CD4-positive, alpha-beta T cell treated with Interleukin-1 beta for 1 hour (primary cell): ENCODE results near the gene TRIM7.

ENCODE experiments used
- DNase-seq, 2 donors: peaks; one replicate each; pipeline ENCODE4 v3.0.0-alpha.2; 2020 to 2022

TRIM7 gene

DNA sequence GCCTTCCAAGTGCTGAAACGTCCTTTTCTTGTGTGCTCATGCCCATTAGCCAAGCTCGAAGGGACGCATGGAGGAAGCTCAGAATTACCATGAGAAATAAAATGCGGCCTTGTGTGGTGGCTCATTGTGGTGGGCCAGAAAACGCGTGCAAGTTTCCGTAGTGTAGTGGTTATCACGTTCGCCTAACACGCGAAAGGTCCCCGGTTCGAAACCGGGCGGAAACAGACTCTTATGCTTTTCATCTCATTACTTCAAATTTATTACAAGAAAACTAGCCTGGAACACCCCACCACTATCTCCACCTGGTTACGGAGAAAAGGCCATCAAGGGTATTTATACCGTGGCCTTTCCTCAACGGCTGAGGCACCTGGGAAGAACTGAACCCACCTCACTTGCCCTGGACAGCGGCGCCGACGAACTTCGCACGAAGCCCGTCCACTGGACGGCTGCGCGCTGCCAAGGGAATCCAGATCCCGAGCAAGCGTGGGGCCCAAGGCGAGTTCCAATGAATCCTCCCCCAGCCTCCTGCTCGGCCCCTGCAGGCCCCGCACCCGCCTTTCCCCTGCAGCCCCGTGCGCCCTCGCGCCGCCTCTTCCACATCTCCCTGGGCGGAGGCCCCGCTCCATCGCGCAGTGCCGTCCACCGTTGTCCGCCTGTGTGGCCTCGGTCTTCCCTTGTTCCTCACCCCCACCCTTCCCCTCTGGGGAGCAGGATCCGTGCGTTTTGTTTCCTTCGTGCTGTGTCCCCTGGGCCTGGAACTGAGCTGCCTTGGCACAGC, 35.3 kb downstream of the TRIM7 start:
- peak; percentile 55 to 76 for DNase-seq

- no peak for DNase-seq
These were observed 36.3 kb downstream of the TRIM7 start for GRCh38 chr5:181168595-181169118.

- peak in 1 of 2 donors; percentile 30 for DNase-seq
These were observed 37.0 kb downstream of the TRIM7 start for GRCh38 chr5:181167814-181168488.

DNA sequence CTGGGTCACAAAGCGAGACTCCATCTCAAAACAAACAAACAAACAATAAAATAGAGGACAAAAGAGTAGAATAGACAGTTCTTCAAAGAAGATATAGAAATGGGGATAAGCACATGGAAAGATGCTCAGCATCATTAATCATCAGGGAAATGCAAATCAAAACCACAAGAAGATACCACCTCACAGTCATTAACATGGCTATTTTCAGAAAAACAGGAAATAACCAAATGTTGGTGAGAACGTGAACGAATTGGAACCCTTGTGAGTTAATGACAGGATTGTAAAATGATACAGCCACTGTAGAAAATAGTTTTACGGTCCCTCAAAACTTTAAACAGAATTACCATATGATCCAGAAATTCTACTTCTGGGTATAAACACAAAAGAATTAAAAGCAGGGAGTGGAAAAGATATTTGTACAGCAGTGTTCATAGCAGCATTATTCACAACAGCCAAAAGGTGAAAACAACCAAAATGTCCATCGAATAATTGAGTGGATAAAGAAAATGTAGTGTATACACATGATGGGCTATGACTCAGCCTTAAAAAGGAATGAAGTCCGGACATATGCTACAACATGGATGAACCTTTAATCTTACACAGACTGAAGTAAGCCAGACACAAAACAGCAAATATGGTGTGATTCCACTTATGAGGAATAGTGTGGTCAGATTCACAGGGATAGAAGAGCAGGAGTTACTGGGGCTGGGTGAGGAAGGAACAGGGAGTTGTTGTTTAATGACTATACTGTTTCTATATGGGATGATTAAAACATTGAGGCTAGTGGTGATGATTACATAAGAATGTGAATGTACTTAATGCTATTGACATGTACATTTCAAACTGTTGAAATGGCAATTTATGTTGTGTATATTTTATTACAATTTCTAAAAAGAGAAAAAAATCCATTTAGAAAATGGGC, 37.9 kb downstream of the TRIM7 start:
- no peak for DNase-seq

- no peak for DNase-seq
These were observed 40.7 kb downstream of the TRIM7 start for GRCh38 chr5:181164076-181164952.

GRCh38 chr5:181163487-181164075, 41.4 kb downstream of the TRIM7 start:
- DNase-seq = no peak

DNA sequence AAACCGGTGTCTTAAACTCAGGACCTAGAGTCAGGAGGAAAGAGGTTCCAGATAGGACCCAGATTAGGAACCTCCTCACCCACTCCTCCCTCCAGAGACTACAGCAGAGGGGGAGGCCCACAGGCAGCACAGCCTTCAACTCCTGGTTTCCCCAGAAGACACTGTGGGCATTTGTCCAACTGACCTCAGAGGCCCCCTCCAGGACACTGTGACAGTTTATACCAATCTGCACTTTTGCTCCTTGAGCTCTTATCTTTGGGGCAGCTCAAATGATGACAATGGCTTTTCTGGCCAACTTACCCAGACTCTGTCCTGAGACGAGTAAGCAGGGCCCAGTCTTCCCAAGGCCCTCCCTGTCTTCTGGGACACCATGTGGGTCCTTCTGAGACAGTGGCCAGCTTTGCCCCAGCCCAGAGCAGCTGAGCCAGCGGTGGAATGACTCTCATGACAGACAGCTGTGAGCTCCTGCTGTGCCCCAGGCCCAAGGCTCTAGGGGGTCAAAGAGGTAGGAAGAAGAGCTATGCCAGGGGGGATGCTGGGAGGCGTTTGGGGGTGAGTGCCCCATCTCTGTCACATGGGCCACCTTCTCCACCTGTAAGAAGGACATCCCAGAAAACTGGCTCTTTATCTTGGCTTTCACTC, 43.3 kb downstream of the TRIM7 start:
- no peak for DNase-seq

DNA sequence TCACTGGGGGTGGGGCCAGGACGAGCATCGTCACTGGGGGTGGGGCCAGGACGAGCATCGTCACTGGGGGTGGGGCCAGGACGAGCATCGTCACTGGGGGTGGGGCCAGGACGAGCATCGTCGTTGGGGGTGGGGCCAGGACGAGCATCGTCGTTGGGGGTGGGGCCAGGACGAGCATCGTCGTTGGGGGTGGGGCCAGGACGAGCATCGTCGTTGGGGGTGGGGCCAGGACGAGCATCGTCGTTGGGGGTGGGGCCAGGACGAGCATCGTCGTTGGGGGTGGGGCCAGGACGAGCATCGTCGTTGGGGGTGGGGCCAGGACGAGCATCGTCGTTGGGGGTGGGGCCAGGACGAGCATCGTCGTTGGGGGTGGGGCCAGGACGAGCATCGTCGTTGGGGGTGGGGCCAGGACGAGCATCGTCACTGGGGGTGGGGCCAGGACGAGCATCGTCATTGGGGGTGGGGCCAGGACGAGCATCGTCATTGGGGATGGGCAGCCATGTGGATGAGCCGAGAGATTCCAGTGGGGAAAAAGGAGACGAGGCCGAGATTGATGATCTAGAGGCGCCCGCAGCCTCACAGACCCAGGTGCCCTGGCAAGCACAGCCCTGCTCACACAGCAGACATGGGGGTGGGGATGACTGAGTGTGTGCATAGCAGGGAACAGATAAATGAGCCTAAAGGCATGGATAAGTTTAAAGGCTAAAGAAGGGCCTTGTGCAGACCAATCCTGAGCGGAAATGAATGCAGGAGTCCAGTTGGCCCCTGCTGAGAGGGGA, 44.1 kb downstream of the TRIM7 start:
- DNase-seq = peak; percentile 65 to 73

DNA sequence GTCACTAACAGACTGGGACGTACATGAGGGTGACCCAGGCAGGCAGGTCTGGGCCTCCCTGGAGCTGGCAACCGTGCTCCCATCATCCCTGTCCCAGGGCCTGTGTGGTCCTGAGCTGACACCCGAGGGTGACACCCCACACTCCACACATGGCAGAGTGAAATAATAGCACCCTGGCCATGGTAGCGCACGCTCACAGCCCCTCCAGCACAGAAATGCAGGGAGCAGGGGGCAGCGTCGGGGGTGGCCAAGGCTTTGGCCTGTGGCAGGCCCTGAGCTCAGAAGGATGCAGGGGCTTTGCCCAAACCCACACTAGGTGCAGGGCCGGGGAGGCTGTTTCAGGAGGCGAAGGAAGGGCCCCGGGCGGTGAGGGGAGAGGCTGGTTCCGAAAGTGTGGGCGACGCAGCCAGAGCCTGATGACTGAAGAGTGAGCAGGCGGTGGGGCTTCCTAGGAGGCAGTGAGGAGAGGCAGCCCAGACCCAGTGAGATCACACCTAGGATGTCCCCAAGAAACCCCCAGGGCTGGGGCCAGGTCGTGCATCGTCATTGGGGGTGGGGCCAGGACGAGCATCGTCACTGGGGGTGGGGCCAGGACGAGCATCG, 44.7 kb downstream of the TRIM7 start:
- peak; percentile 86 to 89 for DNase-seq

DNA sequence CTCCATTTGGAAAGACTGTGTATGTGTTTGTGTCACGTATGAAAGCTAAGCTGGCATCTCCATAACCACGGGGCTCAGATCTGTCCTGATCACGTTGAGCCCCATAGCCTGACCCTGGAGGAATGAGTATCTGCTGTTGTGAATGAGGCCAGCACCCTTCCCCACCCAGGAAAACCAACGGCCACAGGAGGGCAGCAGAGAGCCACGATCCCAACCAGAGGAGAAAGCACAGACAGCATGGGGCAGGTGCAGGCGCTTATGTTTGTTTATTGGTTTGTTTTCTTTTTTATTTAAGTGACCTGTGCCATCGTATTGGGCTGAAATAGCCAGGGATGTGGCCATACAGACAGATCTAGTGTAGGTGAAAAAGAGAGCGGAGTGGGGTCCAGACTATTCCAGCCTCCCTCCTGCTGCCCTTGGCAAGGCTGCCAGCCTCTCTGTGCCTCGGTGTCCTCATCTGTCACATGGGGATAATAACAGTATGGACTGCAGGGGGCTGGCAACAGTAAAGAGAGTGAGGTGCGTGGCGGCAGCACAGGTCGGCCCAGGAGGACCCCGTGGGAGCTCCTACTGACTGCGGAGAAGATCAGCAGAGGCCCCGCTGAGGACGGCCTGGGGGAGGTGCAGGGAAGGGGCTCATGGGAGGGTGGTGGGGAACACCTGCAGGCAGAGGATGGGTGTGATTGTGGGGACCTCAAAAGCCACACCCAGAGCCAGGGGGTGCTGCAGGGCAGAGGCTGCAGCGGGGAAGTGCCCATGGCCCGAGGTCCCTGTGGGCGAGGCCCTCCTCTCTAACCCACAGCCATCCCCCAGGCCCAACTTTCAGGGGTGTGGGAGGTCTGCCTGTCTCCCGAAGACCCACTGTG, 45.5 kb downstream of the TRIM7 start:
- peak; percentile 86 to 91 for DNase-seq

- no peak for DNase-seq
These were observed 46.1 kb downstream of the TRIM7 start for GRCh38 chr5:181158869-181159268.

DNA sequence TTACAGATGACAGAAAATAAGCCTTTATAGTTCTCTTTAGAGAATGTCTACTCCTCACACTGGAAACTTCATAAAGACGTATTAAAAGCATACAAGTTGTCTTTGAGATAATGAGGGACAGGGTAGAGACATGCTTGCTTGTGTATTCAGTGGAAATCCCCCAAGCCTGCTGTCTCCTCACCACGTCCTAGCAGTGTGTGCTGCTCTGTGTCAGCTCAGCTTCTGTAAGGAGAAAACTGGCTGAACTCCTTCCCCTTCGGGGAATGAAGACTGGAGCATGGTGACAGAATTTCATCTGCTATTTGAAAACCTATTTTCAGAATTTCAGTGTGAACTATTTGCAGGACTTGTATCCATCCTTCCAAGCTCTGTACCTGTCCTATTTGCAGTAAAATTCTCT, 48.2 kb downstream of the TRIM7 start:
- no peak for DNase-seq

- DNase-seq = no peak
These were observed 51.2 kb downstream of the TRIM7 start for GRCh38 chr5:181153814-181154213.

DNA sequence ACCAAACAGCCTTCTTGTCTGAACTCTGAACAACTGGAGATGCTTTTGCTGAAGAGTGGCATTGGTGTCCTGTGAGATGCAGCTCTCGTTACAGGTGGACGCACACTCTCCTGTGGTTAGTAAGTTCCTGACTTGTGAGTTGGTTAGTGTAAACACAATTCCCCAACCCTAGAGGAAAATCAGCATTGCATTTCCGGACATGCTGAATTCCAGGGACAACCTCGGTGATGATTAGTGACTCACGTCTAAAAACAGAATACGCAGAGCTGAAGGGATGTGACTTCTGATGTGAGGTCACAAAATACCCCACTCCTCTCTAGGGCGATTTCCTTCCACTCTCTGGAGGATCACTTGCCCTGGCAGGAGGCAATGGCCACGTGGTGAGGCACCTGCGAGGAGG, 52.6 kb downstream of the TRIM7 start:
- no peak for DNase-seq

DNA sequence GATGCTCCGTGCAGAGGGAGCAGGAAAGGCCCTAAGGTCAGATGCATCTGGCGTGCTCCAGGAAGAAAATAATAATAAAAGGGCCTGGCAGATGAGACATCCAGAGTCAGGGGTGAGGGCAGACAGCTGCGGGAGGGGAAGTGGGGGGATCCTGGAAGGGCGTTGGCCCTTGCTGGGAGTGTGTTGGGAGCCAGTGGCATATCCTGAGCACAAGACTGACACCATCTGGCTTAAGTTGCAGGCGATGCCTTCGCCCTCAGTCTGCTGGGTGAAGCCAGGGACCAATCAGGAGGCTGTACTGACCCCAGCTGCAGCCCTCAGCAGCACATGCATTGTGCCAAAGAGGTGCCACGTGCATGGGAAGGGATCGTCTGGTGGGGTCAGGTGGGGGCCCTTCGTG, 53.9 kb downstream of the TRIM7 start:
- no peak for DNase-seq

DNA sequence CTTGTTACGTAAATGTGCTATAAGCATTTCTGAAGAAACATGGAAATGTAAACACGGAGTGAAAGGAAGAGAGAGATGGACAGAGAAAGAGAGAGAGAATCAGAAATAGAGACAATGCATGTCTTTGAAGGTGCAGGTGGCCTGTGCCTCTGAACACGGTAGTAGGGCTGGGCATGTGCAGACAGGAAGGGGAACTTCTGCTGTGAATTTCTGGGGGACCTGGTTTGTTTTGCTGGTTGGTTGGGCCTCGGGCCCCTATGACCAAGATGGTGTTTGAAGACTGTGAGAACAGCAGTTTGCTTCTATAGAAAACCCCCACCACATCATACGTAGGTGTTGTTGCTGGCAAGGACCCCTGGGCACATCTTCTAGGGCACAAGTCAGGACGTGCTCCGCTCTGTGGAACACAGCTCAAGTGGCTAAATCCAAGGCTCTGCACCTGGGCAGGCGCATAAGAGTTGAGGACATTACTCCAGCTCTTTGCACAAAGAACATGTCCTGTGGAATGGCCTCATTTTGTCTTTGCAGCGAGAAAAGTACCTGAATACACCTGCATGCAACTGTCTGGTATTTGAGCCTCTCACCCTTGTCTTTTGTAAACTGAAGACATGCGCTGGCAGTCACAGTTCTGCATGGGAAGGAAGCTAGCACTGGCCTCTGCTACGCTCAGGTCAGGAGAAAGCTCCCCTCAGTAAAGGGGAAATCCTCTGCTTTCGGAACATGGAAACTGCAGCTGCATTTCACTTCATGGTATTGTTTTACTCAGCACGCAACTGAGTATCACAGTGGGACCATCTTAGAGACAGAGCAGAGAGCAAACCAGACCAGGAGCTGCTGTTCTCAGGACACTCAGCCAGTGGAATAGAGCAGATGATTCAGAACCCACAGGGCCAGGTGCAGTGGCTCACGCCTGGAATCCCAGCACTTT, 54.9 kb downstream of the TRIM7 start:
- no peak for DNase-seq

DNA sequence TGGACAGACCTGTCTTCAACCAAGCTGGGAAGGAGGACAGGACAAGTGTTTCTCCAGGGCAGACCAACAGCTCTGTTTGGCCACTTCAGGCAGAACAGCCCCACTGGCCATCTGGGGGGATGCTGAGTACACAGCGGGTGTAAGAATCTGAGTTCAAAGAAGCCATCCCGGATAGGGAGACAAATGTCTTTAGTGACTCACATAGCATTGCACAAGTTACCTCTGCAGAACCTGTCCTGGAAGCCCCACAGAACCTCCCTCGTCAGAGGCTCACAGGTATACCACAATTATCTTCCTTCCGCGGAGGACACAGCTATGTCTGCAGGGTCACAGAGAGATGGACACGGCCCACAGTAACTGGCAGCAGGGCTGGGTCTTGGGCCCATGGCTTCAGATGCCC, 55.6 kb downstream of the TRIM7 start:
- no peak for DNase-seq
